OCI-LY7 (cell line): ENCODE results near the gene SPDYE1.
"Not testable (repeated sequence)": the region's sequence is repeated elsewhere in the genome, so short reads cannot be mapped to it uniquely, and the experiment has no call there.

ENCODE experiments used
- CTCF ChIP-seq: fragments of 200-600 bp; sonication (generic); conservative IDR thresholded peaks from 2 replicates; pipeline ENCODE4 v1.5.1; 2014; ENCODE audit warnings: mild to moderate bottlenecking, antibody characterized with exemption, low read length, moderate library complexity, mixed read lengths
- EZH2phosphoT487 ChIP-seq: fragments of 200-600 bp; sonication (generic); IDR thresholded peaks from 2 replicates; pipeline ENCODE4 v1.6.1; 2018; ENCODE audit warnings: low read depth, borderline replicate concordance, mild to moderate bottlenecking, mixed run types, antibody characterized with exemption, low read length, moderate library complexity, mixed read lengths

GRCh38 chr7:44029433-44029832 lies 31.7 kb downstream of the SPDYE1 start:
- TF ChIP-seq CTCF, EZH2phosphoT487: not testable (repeated sequence)
